GM19455 (cell line): ENCODE results near the gene PCDH15.

ENCODE experiments used
- ATAC-seq: cut with Tn5 transposase; IDR thresholded peaks from one replicate; pipeline ENCODE4 v1.9.1; 2021; ENCODE audit not compliant: unreplicated experiment

Gene PCDH15

GRCh38 chr10:54800741-54801421 lies at the start of gene PCDH15:
Gene PCDH15, minus strand, starts transcription at chr10:54801231. Its CDS starts 136,969 bp downstream, at chr10:54664262.
- no peak for ATAC-seq

GRCh38 chr10:54843932-54844331 lies 42.9 kb upstream of the PCDH15 start:
- ATAC-seq: no peak

- no peak for ATAC-seq
Measured at GRCh38 chr10:54843085-54843646, 42.1 kb upstream of the PCDH15 start.

- ATAC-seq: no peak
Measured at GRCh38 chr10:54837479-54837878, 36.4 kb upstream of the PCDH15 start.

GRCh38 chr10:54833029-54833428 lies 32.0 kb upstream of the PCDH15 start:
- no peak for ATAC-seq

- no peak for ATAC-seq
Measured at GRCh38 chr10:54826994-54827560, 26.0 kb upstream of the PCDH15 start.

- ATAC-seq: no peak
Measured at GRCh38 chr10:54815583-54815982, 14.6 kb upstream of the PCDH15 start.

- ATAC-seq: no peak
Measured at GRCh38 chr10:54808186-54808935, 7.3 kb upstream of the PCDH15 start.

- ATAC-seq: no peak
Measured at GRCh38 chr10:54799506-54799905, 1.5 kb downstream of the PCDH15 start.

GRCh38 chr10:54797636-54798321 lies 3.3 kb downstream of the PCDH15 start:
- ATAC-seq: no peak

- no peak for ATAC-seq
Measured at GRCh38 chr10:54796881-54797280, 4.2 kb downstream of the PCDH15 start.

- ATAC-seq: no peak
Measured at GRCh38 chr10:54776622-54777021, 24.4 kb downstream of the PCDH15 start.

- ATAC-seq: no peak
Measured at GRCh38 chr10:54772468-54773122, 28.4 kb downstream of the PCDH15 start.

- ATAC-seq: no peak
Measured at GRCh38 chr10:54769051-54769450, 32.0 kb downstream of the PCDH15 start.

- ATAC-seq: no peak
Measured at GRCh38 chr10:54758791-54759190, 42.2 kb downstream of the PCDH15 start.

GRCh38 chr10:54749623-54750022 lies 51.4 kb downstream of the PCDH15 start:
- no peak for ATAC-seq

GRCh38 chr10:54745436-54745835 lies 55.6 kb downstream of the PCDH15 start:
- no peak for ATAC-seq

- ATAC-seq: no peak
Measured at GRCh38 chr10:54742416-54742815, 58.6 kb downstream of the PCDH15 start.

GRCh38 chr10:54728511-54728910 lies 72.5 kb downstream of the PCDH15 start:
- ATAC-seq: no peak

- ATAC-seq: no peak
Measured at GRCh38 chr10:54722075-54722474, 79.0 kb downstream of the PCDH15 start.

- ATAC-seq: no peak
Measured at GRCh38 chr10:54710918-54711317, 90.1 kb downstream of the PCDH15 start.
